Effector CD8-positive, alpha-beta T cell (primary cell): ENCODE measurements around the gene CAMKK2.
"Not testable (repeated sequence)": the region's sequence is repeated elsewhere in the genome, so short reads cannot be mapped to it uniquely, and the experiment has no call there.

Experiments used
- DNase-seq: peaks from one replicate; lab custom pipeline; 2025; lab: John Stamatoyannopoulos, UW

Gene CAMKK2

DNA sequence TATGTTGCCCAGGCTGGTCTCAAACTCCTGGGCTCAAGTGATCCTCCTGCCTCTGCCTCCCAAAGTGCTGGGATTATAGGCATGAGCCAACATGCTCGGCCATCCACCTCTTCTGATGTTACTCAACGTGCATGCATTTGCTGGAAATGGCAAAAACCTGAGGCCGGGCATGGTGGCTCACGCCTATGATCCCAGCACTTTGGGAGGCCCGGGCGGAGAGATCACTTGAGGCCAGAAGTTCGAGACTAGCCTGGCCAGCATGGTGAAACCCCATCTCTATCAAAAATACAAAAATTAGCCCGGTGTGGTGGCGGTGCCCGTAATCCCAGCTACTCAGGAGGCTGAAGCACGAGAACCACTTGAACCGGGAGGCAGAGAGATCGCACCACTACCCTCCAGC lies 1.9 kb upstream of the CAMKK2 start:
- DNase-seq = not testable (repeated sequence)

DNA sequence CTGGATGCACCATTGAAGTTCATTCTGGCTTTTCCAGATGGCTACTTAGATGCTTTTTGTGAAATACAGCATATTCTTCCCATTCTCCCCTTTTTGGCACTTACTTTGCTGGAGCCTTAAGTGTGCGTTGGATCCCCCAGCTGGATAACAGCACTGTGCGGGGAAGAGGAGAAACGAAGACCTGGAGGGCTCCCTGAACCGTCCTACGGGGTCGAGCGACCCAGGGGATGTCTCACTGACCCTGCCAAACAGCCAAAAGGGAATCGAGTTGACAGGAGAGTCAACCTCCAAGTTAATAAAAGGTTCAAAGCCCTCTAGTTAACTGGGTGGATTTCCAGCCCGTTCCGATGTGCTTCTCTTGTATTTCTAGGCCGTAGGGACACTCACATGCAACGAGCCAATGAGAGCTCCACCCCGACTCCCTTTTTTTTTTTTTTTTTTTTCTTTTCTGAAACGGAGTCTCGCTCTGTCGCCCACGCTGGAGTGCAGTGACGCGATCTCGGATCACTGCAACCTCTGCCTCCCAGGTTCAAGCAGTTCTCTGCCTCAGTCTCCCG lies 1.0 kb upstream of the CAMKK2 start:
- DNase-seq = no peak

DNA sequence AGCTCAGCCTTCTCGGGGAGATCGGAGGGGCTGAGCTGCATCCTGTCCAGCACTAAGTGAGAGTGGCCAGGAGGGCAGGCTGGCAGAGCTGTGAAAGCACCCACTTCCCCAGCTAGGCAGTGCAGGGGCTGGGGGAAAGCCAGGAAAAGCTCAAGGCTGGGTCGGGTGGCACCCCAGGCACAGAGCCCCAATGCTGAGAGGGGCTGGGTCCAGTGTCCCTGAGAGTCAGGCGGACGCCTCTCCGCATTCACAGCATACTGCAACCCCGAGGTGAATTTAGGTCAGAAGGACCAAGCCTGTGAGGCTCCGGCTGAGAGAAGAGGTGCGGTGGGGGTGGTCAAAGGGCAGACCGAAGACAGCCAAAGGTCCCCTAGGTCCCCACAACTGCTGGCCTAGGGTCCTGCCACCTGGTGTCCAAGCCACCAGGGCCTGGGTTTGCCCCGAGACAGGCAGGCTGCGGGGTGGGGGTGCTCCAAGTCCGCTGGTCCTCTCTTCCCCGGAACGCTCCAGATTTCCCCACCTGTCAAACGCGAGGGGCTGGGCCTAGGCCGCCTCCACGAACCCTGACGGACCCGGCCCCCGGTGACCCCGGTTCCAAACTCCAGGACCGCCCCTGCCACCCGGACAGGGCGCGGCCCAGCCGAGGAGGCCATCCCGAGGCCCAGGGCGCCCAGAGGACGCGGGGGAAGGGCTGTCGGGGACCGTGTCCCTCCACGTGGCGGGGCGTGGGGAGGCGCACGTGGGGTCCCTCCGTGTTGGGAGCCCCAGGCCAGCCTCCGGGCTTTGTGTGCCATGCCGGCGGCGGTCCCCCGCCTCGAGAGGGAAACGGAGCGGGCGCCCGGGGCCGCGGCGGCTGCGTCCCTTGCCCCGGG lies 527 bp downstream of the CAMKK2 start:
- DNase-seq = no peak

DNA sequence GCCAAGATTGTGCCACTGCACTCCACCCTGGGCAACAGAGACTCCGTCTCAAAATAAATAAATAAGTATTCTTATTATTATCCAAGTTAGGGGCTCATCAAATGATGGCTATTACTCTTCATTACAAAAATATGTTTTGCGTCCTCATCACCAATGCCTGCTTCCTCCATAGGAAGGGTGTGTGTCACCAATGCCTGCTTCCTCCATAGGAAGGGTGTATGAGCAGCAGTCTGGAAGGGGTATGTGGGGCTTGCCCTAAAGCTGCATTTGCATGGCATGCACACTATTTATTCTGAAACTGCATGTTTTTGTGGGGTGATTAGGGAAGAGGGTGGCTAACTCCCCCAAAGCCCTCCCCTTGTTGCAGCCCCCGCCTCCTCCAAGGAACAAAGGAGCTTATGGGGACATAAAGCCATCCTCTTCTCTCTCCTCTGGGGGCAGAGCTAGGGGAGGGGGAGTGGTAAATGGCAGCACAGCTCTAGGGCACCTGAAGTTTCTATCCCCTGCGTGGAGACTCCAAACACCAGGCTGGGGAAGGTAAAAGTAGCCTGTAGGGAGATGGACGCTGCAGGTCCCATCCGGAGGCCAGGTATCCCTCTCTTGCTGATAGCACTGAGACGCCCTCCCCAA lies 1.3 kb downstream of the CAMKK2 start:
- DNase-seq = no peak

DNA sequence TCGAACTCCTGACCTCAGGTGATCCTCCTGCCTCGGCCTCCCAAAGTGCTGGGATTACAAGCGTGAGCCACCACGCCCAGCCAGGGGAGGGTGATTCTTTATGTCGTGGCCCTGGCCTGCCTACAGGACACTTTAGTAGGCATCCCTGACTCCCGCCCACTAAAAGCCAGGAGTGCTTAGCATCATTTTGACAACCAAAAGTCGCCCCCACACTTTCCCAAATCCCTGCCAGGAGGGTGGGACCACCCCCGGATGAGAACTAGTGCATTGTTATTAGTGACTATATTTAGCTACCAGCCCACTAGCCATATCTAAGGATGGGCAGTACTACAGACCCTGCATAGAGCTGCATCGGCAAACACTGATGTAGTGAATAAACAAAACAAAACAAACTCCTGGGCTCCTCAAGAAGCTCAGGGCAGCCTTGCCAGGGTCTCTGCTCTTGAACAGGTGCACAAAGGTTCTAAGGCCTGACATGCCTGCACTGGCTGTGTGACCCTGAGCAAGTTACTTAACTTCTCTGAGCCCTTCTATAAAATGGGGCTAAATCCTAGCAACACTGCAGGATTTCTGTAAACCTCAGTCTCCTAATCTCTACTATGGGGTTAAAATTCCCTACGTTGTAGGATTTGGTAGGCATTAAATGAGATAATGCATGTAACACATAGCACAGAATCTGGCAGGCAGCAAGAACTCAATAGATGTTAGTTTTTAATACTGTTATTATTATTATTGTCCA lies 2.2 kb downstream of the CAMKK2 start:
- DNase-seq = no peak

DNA sequence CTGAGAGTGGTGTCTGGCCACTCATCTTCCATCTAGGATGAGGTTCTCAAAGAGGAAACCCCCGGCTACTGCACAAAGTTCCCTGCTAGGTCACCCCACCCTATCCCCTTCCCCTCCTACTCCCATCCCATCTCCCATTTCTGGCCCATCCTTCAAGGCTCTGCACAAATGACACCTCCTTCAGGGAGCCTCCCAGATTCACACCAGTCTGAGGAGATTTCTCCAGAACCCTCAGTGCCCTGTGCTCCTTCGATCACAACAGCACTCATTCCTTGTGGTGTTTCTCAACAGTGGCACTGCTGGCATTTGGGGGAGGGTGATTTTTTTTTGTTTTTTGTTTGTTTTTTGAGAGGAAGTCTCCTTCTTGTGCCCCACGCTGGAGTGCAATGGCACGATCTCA lies 2.9 kb downstream of the CAMKK2 start:
- DNase-seq = no peak

DNA sequence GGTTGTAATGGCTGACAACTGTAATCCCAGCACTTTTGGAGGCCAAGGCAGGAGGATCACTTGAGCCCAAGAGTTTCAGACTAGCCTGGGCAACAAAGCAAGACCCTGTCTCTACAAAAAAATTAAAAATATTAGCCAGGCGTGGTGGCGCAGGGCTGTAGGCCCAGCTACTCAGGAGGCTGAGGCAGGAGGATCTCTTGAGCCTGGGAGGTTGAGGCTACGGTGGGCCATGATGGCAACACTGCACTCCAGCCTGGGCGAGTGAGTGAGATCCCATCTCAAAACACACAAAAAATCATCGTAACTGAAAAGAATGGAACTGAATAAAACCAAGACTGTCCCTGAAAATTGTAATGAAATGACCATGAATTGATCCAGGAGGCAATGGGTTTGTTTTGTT lies 6.1 kb downstream of the CAMKK2 start:
- no peak for DNase-seq

DNA sequence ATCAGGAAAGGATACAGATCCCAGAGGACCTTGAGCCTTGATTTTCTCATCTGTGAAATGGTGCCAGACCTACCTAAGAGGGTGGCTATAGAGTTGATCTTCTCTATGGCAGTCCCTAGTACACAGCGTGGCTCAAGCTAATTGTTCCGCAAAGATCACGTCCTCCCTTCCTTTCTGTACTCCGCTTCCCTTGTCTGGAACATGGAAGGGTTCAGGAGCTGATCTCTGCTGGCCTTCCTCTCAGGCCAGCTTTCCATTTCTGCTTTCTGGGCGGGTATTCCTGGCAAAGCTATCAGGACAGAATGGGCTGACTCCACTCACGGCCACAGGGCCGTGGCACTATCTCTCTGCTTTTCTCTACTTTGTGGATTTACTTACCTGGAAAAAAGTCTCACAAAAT lies 6.5 kb downstream of the CAMKK2 start:
- DNase-seq = no peak

DNA sequence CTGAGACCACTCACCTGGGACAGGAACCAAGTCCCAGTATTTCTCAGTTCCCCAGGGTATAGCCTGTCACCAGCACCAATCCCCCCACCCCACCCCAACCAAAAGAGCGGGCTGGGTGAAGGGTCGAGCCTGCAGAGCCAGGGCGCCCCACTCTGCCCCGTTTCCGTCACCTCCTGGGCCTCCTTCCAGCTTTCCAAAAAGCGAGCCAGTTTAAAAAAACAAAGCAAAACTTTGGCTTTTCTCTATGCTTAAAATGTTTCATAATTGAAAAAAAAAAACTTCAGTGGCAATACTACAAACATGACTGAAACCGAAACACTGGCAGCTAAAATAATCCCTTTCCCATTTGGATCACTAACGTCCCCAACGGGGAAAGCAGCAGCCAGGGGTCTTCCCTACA lies 7.5 kb downstream of the CAMKK2 start:
- no peak for DNase-seq

DNA sequence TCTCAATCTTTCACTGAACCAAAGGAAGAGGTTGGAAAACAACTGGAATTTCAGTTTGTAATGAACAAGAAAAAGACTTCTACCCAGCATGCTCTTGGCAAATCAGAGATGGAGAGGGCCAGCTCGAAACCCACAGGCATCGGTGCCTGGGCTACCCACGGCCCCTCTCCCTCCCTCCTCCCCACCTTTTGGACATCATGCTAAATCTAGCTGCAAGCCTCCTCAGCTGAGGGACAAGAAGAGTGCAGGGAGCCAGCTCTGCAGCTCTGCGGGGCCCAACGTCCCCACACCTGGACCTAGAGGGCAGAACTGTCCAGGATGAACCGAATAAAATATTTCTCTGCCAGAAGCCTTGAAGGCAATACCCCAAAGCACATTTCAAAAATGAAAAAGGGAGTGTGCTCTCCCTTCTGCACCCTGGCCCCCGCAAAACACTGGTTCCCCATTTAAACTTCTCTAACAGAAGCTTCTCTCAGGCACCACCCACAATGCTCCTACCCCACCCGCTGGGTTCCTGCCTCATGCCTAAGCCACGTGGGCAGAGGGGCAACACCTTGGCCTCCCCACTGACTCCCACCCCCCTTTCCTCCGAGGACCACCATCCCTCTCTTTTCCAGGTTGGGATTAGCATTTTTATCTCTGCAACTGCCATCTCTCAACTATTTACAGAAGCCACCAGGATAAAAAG lies 8.2 kb downstream of the CAMKK2 start:
- DNase-seq = no peak

DNA sequence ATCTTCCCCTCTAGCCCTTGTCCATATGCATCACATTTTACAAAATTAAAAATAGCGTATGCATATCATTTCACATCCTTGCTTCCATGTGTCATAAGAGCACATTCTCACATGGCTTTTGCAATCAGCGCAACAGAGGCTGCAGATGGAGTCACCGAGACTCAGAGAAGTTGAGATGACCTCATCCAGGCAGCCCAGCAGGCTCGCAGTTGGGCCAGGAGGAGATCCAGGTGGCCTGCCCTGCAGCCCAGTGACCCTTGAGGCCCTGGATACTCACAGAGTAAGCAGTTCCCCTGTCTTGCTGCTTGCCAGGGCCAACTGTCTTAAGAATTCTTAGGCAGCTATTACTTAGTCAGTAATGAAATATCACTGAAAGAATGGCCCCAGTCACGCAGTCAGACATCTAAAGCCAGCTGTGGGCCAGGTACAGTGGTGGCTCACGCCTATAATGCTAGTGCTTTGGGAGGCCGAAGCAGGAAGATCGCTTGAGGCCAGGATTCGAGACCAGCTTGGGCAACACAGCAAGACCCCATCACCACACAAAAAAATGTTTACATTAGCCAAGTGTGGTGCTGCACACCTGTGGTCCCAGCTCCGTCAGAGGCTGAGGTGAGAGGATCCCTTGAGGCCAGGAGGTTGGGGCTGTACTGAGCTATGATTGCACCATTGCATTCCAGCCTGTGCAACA lies 9.1 kb downstream of the CAMKK2 start:
- DNase-seq = no peak

DNA sequence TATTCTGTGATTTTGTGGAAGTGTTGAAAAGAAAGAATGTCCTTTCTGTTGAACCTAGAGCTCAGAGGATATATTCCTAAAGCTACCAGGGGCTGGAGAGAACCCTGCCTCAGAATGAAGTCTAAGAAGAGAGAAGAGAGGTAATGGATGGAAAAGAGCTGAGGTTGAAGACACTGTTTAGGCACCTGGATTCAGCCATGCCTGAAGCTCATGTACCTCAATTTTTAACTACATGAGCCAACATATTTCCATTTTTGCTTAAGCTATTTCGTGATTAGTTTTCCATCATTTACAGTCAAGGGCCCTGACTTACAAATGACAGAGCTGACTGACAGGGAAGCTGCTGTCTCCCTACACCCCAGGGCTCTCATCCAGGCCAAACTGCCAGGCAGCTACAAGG lies 10.7 kb downstream of the CAMKK2 start:
- no peak for DNase-seq

DNA sequence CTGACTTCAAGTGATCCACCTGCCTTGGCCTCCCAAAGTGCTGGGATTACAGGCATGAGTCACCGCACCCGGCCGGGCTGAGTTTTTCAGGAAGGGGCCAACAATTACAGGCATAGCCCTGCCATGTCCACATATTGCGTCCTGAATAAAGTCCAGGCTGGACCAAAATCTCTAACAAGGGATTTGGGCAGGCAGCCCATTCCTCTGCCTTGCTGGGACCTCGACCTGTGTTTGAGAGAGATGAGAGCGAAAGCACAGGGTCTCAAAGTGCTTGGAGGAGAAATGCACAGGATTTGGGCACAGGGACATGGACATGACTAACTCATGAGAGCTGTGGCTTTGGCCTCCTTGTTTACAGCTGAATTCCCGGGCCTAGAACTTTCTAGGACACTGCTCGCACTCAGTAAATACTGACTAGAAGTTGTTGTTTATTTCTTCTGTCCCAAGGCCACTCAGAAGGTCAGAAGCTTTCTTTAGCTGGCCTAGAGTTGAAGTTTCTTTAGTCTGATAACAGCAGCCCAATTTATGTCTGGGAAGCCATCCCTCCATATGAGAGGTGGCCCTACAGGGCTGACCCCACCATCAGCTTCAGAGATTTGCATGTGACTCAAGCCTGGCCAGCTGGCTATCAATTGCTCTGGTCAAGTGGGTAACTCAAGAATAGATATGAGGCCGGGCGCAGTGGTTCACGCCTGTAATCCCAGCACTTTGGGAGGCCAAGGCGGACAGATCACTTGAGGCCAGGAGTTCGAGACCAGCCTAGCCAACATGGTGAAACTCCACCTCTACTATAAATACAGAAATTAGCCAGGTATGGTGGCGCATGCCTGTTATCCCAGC lies 11.7 kb downstream of the CAMKK2 start:
- no peak for DNase-seq

DNA sequence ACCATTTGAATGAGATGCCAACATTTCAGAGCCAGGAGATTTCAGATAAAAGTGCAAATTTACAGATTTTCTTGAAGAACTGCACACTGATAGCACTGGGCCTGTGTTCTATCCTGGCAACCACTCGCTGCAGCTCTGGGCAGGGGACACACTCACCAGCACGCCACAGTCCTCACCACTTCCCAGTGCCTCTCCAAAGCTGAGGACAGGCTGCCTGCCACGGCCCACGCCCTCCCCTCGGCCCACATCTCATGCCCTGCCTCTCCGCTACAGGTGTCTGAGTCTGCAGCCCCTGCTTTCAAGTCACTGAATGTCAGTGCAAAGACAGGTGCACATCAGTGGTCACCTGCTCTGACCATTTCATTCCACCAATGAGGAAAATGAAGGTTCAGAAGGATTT lies 12.7 kb downstream of the CAMKK2 start:
- no peak for DNase-seq

DNA sequence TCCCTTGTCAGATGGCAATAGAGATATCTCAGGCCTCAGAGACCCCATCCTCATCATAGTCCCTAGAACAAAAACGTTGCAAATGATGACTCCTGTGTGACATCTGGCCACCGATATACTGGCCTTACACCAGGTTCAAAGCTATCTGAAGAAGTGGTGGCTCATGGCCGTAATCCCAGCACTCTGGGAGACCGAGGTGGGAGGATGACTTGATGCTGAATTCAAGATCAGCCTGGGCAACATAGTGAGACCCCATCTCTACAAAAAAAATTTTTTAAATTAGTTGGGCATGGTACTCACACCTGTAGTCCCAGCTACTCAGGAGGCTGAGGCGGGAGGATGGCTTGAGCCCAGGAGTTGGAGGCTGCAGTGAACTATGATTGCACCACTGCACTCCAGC lies 13.1 kb downstream of the CAMKK2 start:
- no peak for DNase-seq

DNA sequence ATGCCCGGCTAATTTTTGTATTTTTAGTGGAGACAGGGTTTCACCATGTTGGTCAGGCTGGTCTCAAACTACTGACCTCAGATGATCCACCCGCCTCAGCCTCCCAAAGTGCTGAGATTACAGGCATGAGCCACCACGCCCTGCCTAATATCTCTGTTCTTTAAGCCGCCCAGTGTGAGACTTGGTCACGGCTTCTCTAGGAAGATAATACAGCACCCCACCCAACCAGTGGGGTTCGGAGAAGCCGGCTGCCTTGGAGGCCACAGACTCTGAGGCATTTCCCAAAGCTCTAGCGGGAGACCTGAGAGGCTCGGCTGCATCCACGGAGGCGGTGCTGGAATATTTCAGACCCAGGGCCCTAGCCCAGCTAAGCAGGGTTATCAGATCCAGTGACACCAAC lies 13.6 kb downstream of the CAMKK2 start:
- DNase-seq = not testable (repeated sequence)

DNA sequence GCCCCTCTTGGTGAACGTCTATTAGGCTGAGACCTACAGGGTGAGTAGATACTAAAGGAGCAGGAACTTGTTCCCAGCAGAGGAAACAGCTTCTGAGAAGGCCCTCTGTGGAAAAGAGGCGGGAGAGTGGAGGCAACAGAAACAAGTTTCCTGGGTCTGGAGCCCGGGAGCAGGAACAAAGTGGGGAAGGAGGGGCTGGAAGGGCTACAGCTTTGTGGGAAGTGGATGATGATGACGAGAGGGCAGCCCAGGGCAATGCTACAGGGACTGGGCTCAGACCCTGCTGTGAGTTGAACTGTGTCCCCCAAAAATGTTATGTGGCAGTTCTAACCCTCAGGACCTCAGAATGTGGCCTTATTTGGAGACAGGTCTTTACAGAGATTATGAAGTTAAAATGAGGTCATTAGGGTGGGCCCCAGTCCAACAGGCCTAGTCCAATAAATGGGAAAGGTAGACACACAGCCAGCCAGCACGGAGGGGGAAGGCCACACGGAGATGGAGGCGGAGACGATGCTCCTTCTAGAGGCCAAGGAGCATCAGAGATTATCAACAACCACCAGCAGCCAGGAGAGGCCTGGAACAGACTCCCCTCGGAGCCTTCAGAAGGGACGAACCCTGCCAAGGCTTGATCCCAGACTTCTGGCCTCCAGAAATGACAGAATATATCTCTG lies 14.3 kb downstream of the CAMKK2 start:
- no peak for DNase-seq

DNA sequence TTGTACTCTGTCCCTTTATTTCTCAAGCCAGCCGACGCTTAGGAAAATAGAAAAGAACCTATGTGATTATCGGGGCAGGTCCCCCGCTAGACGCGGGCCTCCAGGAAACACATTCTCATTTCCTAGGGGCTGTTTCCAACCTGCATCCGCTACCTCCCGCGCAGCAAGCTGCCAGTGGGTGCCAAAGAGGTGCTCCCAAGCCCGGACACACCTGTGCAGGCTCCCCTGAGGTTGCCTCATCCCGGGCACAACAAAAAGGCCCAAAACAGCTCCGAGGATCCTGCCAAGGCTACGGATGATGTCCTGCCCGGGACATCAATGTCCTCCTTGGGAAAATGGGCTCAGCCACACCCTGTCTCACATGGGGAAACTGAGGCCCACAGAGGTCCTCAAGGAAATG lies 15.4 kb downstream of the CAMKK2 start:
- DNase-seq = not testable (repeated sequence)

DNA sequence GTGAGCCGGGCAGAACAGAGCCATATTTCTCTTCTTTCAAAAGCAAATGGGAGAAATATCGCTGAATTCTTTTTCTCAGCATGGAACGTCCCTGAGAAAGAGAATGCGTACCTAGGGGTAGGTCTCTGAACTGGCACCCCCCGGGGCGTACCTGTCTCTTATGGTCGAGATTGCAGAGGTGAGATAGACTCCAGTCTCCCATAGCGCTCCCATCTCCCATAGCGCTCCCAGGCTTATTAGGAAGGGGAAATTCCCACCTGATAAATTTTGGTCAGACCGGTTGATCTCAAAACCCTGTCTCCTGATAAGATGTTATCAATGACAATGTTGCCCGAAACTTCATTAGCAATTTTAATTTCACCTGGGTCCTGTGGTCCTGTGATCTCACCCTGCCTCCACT lies 16.0 kb downstream of the CAMKK2 start:
- not testable (repeated sequence) for DNase-seq

DNA sequence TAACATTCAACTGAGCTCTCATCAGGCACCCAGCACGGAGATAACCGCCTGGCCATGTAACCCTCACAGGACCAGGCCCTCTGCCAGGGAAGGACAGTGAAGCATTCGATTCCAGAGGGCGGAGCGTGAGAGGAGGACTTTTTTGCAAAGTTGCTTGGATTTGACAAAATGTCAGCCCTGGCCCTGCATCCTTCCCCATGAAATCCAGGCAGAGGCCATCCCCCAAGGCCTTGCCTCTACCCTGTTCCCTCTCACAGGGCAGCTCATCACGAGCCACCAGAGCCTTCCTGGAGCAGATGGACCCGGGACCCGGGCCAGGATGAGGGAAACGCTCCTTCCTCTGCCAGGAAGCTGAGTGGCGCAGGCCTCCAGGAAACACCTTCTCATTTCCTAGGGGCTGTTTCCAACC lies 17.0 kb downstream of the CAMKK2 start:
- DNase-seq = no peak
